CD14-positive monocyte (primary cell): Measurements from ENCODE around the gene GRWD1. TPM values are rescaled to one million over a fixed set of nuclear protein-coding genes. Genes with fewer than 3 reads are reported as not detected.

Experiments used
- DNase-seq, 3 donors: peaks; one replicate each; pipeline ENCODE4 v3.0.0-alpha.2; 2011 to 2022
- H2AFZ ChIP-seq: 2 replicates; pipeline ENCODE4 v1.6.0; 2012; ENCODE audit warnings: mild to moderate bottlenecking, low read depth, low read length, inconsistent platforms; ENCODE audit not compliant: insufficient read depth, poor library complexity, severe bottlenecking
- H3K27ac ChIP-seq, 2 donors: 1 replicate in 1 of 2; 2 replicates in 1 of 2; pipeline ENCODE4 v1.5.1; 2012 to 2013; ENCODE audit warnings: low read length in 2 of 2, control low read depth in 1 of 2, inconsistent platforms in 1 of 2, low read depth in 1 of 2, mild to moderate bottlenecking in 1 of 2
- H3K27me3 ChIP-seq, 2 donors: one replicate each; pipeline versions ENCODE4 v1.6.0 to v1.6.1; 2011 to 2013; ENCODE audit warnings: low read length in 2 of 2; ENCODE audit not compliant: control insufficient read depth in 2 of 2, insufficient read depth in 2 of 2
- H3K36me3 ChIP-seq, 2 donors: replicated peaks in 1 of 2; 1 replicate in 1 of 2; 2 replicates in 1 of 2; pipeline versions ENCODE4 v1.5.1 to v1.6.1; 2012 to 2013; ENCODE audit warnings: low read length in 2 of 2, control low read depth in 1 of 2, inconsistent platforms in 1 of 2, mild to moderate bottlenecking in 1 of 2; ENCODE audit not compliant: insufficient read depth in 2 of 2, control insufficient read depth in 1 of 2
- H3K4me1 ChIP-seq, 2 donors: 1 replicate in 1 of 2; 2 replicates in 1 of 2; pipeline versions ENCODE4 v1.5.1 to v1.6.1; 2012 to 2013; ENCODE audit warnings: low read length in 2 of 2, control low read depth in 1 of 2, inconsistent platforms in 1 of 2, mild to moderate bottlenecking in 1 of 2, moderate library complexity in 1 of 2; ENCODE audit not compliant: insufficient read depth in 2 of 2, control insufficient read depth in 1 of 2
- H3K4me2 ChIP-seq: replicated peaks from 2 replicates; pipeline ENCODE3; 2012; ENCODE audit warnings: low read length, moderate library complexity, mild to moderate bottlenecking; ENCODE audit not compliant: poor library complexity, severe bottlenecking; ENCODE audit errors: extremely low read depth
- H3K4me3 ChIP-seq, 3 experiments: fragments of 200-600 bp in 1 of 3; sonication (generic) in 1 of 3; replicated peaks in 1 of 3; 1 replicate in 2 of 3; 2 replicates in 1 of 3; pipeline ENCODE4 v1.5.1; 2011 to 2013; ENCODE audit warnings: low read length in 3 of 3, mild to moderate bottlenecking in 3 of 3, control low read depth in 2 of 3, low read depth in 2 of 3, inconsistent platforms in 1 of 3, moderate library complexity in 1 of 3
- H3K79me2 ChIP-seq: 2 replicates; pipeline ENCODE4 v1.6.0; 2012; ENCODE audit warnings: mild to moderate bottlenecking, control low read depth, inconsistent platforms, low read length, moderate library complexity; ENCODE audit not compliant: insufficient read depth
- H3K9ac ChIP-seq: 2 replicates; pipeline ENCODE4 v1.6.0; 2017; ENCODE audit warnings: low read length, mild to moderate bottlenecking; ENCODE audit not compliant: insufficient read depth, poor library complexity, severe bottlenecking
- H3K9me3 ChIP-seq, 2 donors: replicated peaks in 1 of 2; 1 replicate in 1 of 2; 2 replicates in 1 of 2; pipeline versions ENCODE4 v1.5.1 to v1.6.1; 2012 to 2013; ENCODE audit warnings: low read length in 2 of 2, control low read depth in 1 of 2; ENCODE audit not compliant: control insufficient read depth in 1 of 2, insufficient read depth in 1 of 2
- H4K20me1 ChIP-seq: 2 replicates; pipeline ENCODE4 v1.6.0; 2012; ENCODE audit warnings: mild to moderate bottlenecking, low read length, control low read depth, moderate library complexity; ENCODE audit not compliant: insufficient read depth
- H3K27ac Mint-ChIP-seq, 7 donors: one replicate each; pipeline ENCODE4 v1.8.0; 2020; ENCODE audit warnings: mild to moderate bottlenecking in 7 of 7, mixed read lengths in 7 of 7, moderate library complexity in 6 of 7, inconsistent platforms in 2 of 7
- H3K27me3 Mint-ChIP-seq, 3 donors: one replicate each; pipeline ENCODE4 v1.8.0; 2021 to 2022; ENCODE audit warnings: low read depth in 3 of 3, mild to moderate bottlenecking in 3 of 3, mixed read lengths in 3 of 3, moderate library complexity in 3 of 3, inconsistent platforms in 1 of 3
- H3K36me3 Mint-ChIP-seq, 2 donors: one replicate each; pipeline ENCODE4 v1.8.0; 2020; ENCODE audit warnings: mixed read lengths in 2 of 2, inconsistent platforms in 1 of 2, mild to moderate bottlenecking in 1 of 2
- H3K4me1 Mint-ChIP-seq: one replicate; pipeline ENCODE4 v1.8.0; 2020; ENCODE audit warnings: mild to moderate bottlenecking, mixed read lengths
- H3K4me3 Mint-ChIP-seq, 2 donors: one replicate each; pipeline ENCODE4 v1.8.0; 2020; ENCODE audit warnings: mild to moderate bottlenecking in 2 of 2, mixed read lengths in 2 of 2, moderate library complexity in 1 of 2
- H3K9me3 Mint-ChIP-seq, 7 donors: one replicate each; pipeline ENCODE4 v1.8.0; 2020 to 2022; ENCODE audit warnings: mixed read lengths in 7 of 7, mild to moderate bottlenecking in 6 of 7, moderate library complexity in 6 of 7, inconsistent platforms in 2 of 7
- CTCF ChIP-seq: fragments of 200-600 bp; IDR thresholded peaks from one replicate; pipeline ENCODE4 v1.8.0; 2022; ENCODE audit warnings: antibody characterized with exemption, mild to moderate bottlenecking
- WGBS: methylation state at CpG from one replicate; pipeline ENCODE4 v1.1.5; 2013; ENCODE audit warnings: missing lambda C conversion rate; ENCODE audit not compliant: insufficient coverage; 5-methylcytosine and 5-hydroxymethylcytosine counted together
- intact Hi-C, 2 donors: fragments of 100-400 bp; cut with micrococcal nuclease; formaldehyde crosslinking; loops; one replicate each; pipeline versions ENCODE4 v1.15.0 to v1.15.1; 2023
- polyA plus RNA-seq, 3 donors: library from polyadenylated mRNA; depleted of rRNA in 1 of 3; unstranded in 2 of 3; stranded (reverse) in 1 of 3; fragments of 300-500 nt in 2 of 3; fragments of >200 nt in 1 of 3; fragmentation: Illumina TruSeq in 2 of 3; gene quantifications; 1 replicate in 2 of 3; 2 replicates in 1 of 3; pipeline ENCODE4 v1.2.3, GENCODE V29; 2012 to 2021

The GRWD1 gene
- polyA plus RNA-seq, 3 donors, result 3.7 to 13.9 (median 10.0) TPM

- peaks cover 62 to 64% of the 10 kb centered on the region in 2 donors for H3K36me3 ChIP-seq
- no peak overlapping the region for H3K27ac Mint-ChIP-seq
Measured at GRCh38 chr19:48477067-48477685, 31.4 kb downstream of the GRWD1 start.

GRCh38 chr19:48477698-48478338 lies 32.0 kb downstream of the GRWD1 start:
- H3K4me3 ChIP-seq, result no peak overlapping the region
- peaks cover 17% of the 10 kb centered on the region for H3K4me1 Mint-ChIP-seq
- H3K79me2 ChIP-seq, result no peaks in the 10 kb centered on the region
- DNase-seq, result no peak
- peaks cover 58% of the 10 kb centered on the region in 2 donors for H3K36me3 ChIP-seq
- intact Hi-C loops, result no loop called here
- H3K27ac Mint-ChIP-seq, result no peak overlapping the region
- no peak overlapping the region for H3K9ac ChIP-seq
- peaks cover 15 to 17% of the 10 kb centered on the region in 2 donors for H3K4me1 ChIP-seq
- no peak overlapping the region for H3K4me2 ChIP-seq
- H3K9me3 Mint-ChIP-seq, result no peaks in the 10 kb centered on the region
- H3K27ac ChIP-seq, result no peak overlapping the region
- H3K27me3 ChIP-seq, result no peaks in the 10 kb centered on the region
- no peak for TF ChIP-seq CTCF
- no peak overlapping the region for H3K4me3 Mint-ChIP-seq
- peaks cover 20% of the 10 kb centered on the region for H4K20me1 ChIP-seq
- H3K27me3 Mint-ChIP-seq, result peaks cover 1 to 19% (median 14%) of the 10 kb centered on the region in 3 donors
- no peaks in the 10 kb centered on the region for H3K9me3 ChIP-seq
- no peak overlapping the region for H2AFZ ChIP-seq
- H3K36me3 Mint-ChIP-seq, result peaks cover 47 to 64% of the 10 kb centered on the region in 2 donors
- WGBS, result 91% methylated on average over 9 of the region's 22 CpGs

More at GRCh38 chr19:48477067-48477685, 31.4 kb downstream of the GRWD1 start:
- peaks cover 17% of the 10 kb centered on the region for H3K4me1 Mint-ChIP-seq
- no peak overlapping the region for H3K27ac ChIP-seq
- no peak overlapping the region for H3K4me3 Mint-ChIP-seq
- H2AFZ ChIP-seq, result no peak overlapping the region
- peaks cover 25% of the 10 kb centered on the region for H4K20me1 ChIP-seq
- WGBS, result 89% methylated on average over 8 of the region's 10 CpGs
- no peak overlapping the region for H3K4me2 ChIP-seq
- peaks cover 1 to 19% (median 14%) of the 10 kb centered on the region in 3 donors for H3K27me3 Mint-ChIP-seq
- H3K36me3 Mint-ChIP-seq, result peaks cover 51 to 70% of the 10 kb centered on the region in 2 donors
- H3K9ac ChIP-seq, result no peak overlapping the region
- no peaks in the 10 kb centered on the region for H3K27me3 ChIP-seq
- no peaks in the 10 kb centered on the region for H3K9me3 Mint-ChIP-seq
- no peaks in the 10 kb centered on the region for H3K9me3 ChIP-seq
- H3K79me2 ChIP-seq, result no peaks in the 10 kb centered on the region
- H3K4me1 ChIP-seq, result peaks cover 15 to 17% of the 10 kb centered on the region in 2 donors
- intact Hi-C loops, result no loop called here
- no peak for TF ChIP-seq CTCF
- no peak overlapping the region for H3K4me3 ChIP-seq
- no peak for DNase-seq
